NCI-H128 (cell line): ENCODE data around the gene SKP1.
"Not testable (repeated sequence)": the region's sequence is repeated elsewhere in the genome, so short reads cannot be mapped to it uniquely, and the experiment has no call there.

Experiments
- DNase-seq: peaks from one replicate; lab custom pipeline; 2025; ENCODE audit not compliant: unreplicated experiment; lab: John Stamatoyannopoulos, UW

The SKP1 gene

DNA sequence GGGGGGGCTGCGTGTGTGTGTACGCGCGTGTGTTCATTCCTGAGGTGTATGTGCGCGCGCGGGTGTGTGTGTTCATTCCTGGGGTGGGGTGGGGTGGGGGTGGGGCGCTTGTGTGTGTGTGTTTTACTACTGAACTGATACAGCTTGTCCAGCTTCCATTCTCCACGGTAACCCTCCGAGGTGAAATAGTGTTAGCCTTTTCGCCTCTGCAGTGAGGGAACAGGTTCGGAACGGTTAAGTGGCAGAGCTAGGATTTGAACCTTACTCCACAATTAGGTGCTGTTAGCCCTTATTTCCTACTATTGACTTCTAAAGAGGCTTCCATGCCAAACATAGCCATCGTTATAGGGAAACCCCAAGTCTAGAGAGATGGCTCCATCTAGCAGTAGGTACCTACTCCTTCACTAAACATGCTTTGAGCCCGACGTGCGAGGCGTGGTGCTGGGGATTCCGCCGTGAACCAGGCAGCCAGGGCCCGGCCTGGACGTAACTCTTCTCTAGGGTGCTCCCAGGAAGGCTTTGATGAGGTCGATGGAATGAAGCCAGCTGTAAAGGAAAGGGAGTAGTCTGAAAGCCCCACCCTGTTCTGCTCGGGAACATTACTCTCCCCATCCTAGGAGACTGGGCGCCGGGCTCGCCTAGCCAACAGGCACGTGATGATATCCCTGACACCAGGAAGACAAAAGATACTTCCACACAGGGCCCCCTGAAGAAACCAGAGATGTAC is 782 bp upstream of the SKP1 start:
- no peak for DNase-seq

DNA sequence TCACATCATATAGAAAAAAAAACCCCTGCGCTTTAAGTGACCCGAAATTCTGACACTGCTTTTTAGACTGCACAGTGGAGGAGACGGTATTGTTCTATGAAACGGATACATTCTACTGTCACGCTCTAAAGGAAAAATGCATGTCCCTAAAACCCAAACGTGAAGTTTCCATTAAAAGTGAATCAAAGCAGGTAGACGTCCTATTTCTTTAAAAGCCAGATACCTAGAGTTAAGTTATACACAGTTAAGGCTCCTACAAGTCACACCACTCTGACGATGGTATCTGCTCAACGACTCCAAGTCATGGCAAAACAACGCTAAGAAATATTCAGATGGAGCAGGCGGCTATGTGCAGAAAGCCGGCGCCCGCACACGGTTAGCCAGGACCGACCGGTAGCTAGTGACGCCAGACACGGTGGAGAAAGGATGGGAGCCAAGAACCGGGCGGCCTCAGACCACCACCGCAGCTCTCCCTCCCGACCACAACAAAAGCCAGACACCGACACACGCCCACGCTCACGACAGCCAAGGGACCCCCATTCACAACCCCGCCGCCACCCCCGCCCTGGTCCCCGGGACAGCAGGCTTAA is 734 bp downstream of the SKP1 start:
- DNase-seq = no peak

GRCh38 chr5:134174841-134175839 is 1.6 kb downstream of the SKP1 start:
- DNase-seq = peak; percentile 19

DNA sequence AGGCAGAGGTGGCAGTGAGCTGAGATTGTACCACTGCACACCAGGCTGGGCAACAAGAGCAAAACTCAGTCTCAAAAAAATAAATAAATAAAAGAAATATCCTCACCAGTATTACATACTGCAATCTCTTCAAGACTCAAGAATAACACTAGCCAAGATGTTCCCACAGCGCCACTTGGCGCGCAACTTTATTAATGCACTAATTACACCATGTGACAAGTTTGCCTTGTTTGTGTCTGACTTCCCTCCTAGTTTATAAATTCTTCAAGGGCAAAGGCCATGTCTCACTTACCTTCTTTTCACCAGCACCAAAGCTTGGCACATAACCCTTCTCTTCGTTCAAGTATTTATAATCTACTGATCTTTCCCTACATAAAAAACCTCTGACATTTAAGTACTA is 4.8 kb downstream of the SKP1 start:
- no peak for DNase-seq

GRCh38 chr5:134162592-134162991 is 14.2 kb downstream of the SKP1 start:
- no peak for DNase-seq

- DNase-seq = no peak
These were observed 15.0 kb downstream of the SKP1 start for GRCh38 chr5:134161513-134162395.

- DNase-seq = no peak
These were observed 23.1 kb downstream of the SKP1 start for GRCh38 chr5:134153657-134154056.

DNA sequence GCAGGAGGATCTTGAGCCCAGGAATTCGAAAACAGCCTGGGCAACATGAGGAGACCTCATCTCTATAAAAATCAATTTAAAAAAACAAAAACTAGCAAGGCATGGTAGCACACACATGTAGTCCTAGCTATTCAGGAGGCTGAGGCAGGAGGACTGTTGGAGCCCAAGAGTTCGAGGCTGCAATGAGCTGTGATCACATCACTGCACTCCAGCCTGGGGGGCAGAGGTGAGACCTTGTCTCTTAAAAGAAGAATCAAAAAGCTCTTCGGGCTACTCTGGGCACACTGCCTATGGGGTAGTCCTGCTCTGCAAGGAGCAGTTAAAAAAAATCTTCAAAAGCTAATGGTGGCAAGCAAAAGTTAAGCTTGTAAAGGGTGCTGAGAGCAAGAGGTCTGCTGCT is 23.5 kb downstream of the SKP1 start:
- DNase-seq = no peak

GRCh38 chr5:134152173-134152832 is 24.4 kb downstream of the SKP1 start:
- DNase-seq = not testable (repeated sequence)

- DNase-seq = no peak
These were observed 25.0 kb downstream of the SKP1 start for GRCh38 chr5:134151723-134152122.

GRCh38 chr5:134149571-134150303 is 27.0 kb downstream of the SKP1 start:
- DNase-seq = no peak

- no peak for DNase-seq
These were observed 27.7 kb downstream of the SKP1 start for GRCh38 chr5:134148986-134149539.

GRCh38 chr5:134148316-134148715 is 28.4 kb downstream of the SKP1 start:
- DNase-seq = no peak

GRCh38 chr5:134146651-134147518 is 29.9 kb downstream of the SKP1 start:
- no peak for DNase-seq

- DNase-seq = no peak
These were observed 30.8 kb downstream of the SKP1 start for GRCh38 chr5:134145779-134146581.

DNA sequence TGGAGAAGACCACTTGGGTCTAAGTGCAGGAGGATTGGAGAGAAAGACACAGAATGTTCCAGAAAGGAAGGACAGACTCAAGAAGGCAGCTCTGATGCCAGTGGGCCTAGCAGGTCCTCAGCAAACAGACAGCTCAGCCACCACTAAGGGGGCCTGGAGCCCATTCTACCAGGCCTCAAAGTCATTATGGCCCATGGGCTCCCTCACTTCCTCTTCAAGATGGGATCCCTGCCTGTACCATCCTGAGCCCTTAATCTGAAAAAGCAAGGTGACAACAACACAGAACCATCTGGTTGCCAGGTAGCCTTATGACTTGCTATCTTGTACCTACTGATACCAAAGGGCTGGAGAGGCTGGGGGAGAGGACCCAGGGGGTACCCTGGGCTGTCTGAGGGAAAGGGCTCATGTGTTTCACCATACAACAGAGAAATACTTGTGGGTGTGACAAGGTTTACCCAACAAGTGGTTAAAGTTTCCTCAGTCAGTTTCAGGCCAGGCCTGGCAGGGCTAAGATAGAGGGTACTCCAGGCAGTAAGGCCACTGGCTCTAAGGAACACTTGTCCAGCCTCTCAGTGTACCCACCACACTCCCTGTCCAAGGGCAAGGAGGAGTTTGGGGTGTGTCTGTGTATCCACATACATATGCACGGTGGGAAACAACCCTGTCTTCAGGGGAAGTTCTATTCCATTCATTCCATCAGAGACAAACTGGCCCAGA is 31.6 kb downstream of the SKP1 start:
- no peak for DNase-seq
